SH-SY5Y (cell line): Measurements from ENCODE around the gene TNFAIP3.

Source experiments
- GATA2 ChIP-seq: IDR thresholded peaks from 2 replicates; pipeline ENCODE4 v1.6.1; 2011; ENCODE audit warnings: mild to moderate bottlenecking, low read depth, low read length
- GATA3 ChIP-seq: IDR thresholded peaks from 2 replicates; pipeline ENCODE4 v1.6.1; 2011; ENCODE audit warnings: low read depth, mild to moderate bottlenecking, low read length, moderate library complexity

DNA sequence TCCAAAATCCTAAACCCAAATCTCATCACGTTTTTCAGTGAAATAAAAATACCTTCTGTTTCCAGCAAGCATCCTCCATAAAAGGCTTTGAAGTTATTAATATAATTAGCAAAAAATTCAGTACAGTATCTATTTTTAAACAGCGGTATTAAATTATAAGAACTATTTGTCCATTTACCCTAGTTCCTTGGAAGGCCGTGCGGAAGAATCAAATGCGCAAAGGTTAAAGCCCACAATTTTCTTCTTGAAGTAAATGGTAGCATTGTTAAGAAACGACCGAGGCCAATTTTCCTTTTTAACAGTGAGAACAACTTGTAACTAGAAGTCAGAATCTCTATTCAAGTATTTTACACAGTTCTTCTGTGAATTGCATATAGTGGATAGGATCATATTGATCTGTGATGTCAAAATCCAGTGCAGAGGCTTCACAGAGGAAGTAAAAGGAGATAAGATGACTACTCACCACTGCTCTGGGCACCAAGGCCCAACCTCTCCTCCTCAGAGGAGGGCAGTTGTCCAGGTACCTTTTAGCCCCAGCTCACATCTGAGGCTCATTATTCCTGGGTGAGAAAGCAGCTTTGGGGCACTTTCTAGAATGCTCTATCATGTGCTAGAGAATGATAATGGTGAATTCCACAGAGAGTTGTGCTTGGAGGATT is 36.3 kb downstream of the TNFAIP3 start:
- no peak for TF ChIP-seq GATA3
- no peak for TF ChIP-seq GATA2
